ENCODE data around the gene NUDT11.
"Not testable (repeated sequence)": the region's sequence is repeated elsewhere in the genome, so short reads cannot be mapped to it uniquely, and the experiment has no call there.

NUDT11 gene

GRCh38 chrX:51484616-51485015 is 11.8 kb downstream of the NUDT11 start:
- DNase-seq, result no peak
- Histone ChIP-seq H3K4me3 (ENCODE audit: low read depth, low read length) (no peak overlapping the region), H3K36me3 (no peaks in the 10 kb centered on the region), H3K27me3 (no peaks in the 10 kb centered on the region), H3K9me3 (no peaks in the 10 kb centered on the region), H3K4me1 (no peaks in the 10 kb centered on the region)
- no peak for TF ChIP-seq CTCF (IDR thresholded peaks at IDR 0.05; ENCODE audit: low read depth, low read length)

GRCh38 chrX:51482411-51482810 is 14.0 kb downstream of the NUDT11 start:
- H3K9me3 ChIP-seq; H3K4me1 ChIP-seq; H3K36me3 ChIP-seq; H3K4me3 ChIP-seq (ENCODE audit: low read depth, low read length); H3K27me3 ChIP-seq; DNase-seq: not testable (repeated sequence)

- no peaks in the 10 kb centered on the region for H3K27me3 ChIP-seq
Measured at GRCh38 chrX:51476930-51477329, 19.5 kb downstream of the NUDT11 start.

GRCh38 chrX:51463322-51463721 is 33.1 kb downstream of the NUDT11 start:
- Histone ChIP-seq H3K4me3 (ENCODE audit: low read depth, low read length) (no peak overlapping the region), H3K36me3 (no peaks in the 10 kb centered on the region), H3K9me3 (no peaks in the 10 kb centered on the region), H3K27me3 (no peaks in the 10 kb centered on the region), H3K4me1 (no peaks in the 10 kb centered on the region)
- no peak for TF ChIP-seq CTCF (IDR thresholded peaks at IDR 0.05; ENCODE audit: low read depth, low read length)
- DNase-seq, result no peak

More at GRCh38 chrX:51476930-51477329, 19.5 kb downstream of the NUDT11 start:
- Histone ChIP-seq H3K4me3 (ENCODE audit: low read depth, low read length) (no peak overlapping the region), H3K4me1 (no peaks in the 10 kb centered on the region), H3K36me3 (no peaks in the 10 kb centered on the region), H3K9me3 (no peaks in the 10 kb centered on the region)
- no peak for TF ChIP-seq CTCF (IDR thresholded peaks at IDR 0.05; ENCODE audit: low read depth, low read length)
- DNase-seq, result no peak

- Histone ChIP-seq H3K36me3 (no peaks in the 10 kb centered on the region), H3K27me3 (no peaks in the 10 kb centered on the region), H3K4me3 (ENCODE audit: low read depth, low read length) (no peak overlapping the region), H3K4me1 (no peaks in the 10 kb centered on the region), H3K9me3 (no peaks in the 10 kb centered on the region)
- TF ChIP-seq CTCF (IDR thresholded peaks at IDR 0.05; ENCODE audit: low read depth, low read length), result peak; percentile 64
- peak; percentile 43 for DNase-seq
Measured at GRCh38 chrX:51461053-51462044, 35.0 kb downstream of the NUDT11 start.

GRCh38 chrX:51459125-51459524 is 37.3 kb downstream of the NUDT11 start:
- H3K9me3 ChIP-seq, result no peaks in the 10 kb centered on the region
- H3K4me3 ChIP-seq (ENCODE audit: low read depth, low read length), result no peak overlapping the region
- no peaks in the 10 kb centered on the region for H3K36me3 ChIP-seq
- DNase-seq, result peak; percentile 24
- TF ChIP-seq CTCF (IDR thresholded peaks at IDR 0.05; ENCODE audit: low read depth, low read length), result peak; percentile 55
- no peaks in the 10 kb centered on the region for H3K27me3 ChIP-seq
- H3K4me1 ChIP-seq, result no peaks in the 10 kb centered on the region

All from BE2C (cell line).